ENCODE data around the gene GALR2. TPM values are rescaled to one million over a fixed set of nuclear protein-coding genes. Genes with fewer than 3 reads are reported as not detected.

GALR2 gene
- total RNA-seq, 1 donor from 2014 or later: not detected

- no peak for DNase-seq (ENCODE audit: low spot score)
Measured at GRCh38 chr17:76079535-76079955, 5.0 kb downstream of the GALR2 start.

- DNase-seq (ENCODE audit: low spot score): no peak
Measured at GRCh38 chr17:76079956-76080767, 5.6 kb downstream of the GALR2 start.

- no peak for DNase-seq (ENCODE audit: low spot score)
Measured at GRCh38 chr17:76080768-76081287, 6.2 kb downstream of the GALR2 start.

- DNase-seq (ENCODE audit: low spot score): no peak
Measured at GRCh38 chr17:76081295-76082210, 7.0 kb downstream of the GALR2 start.

- no peak for DNase-seq (ENCODE audit: low spot score)
Measured at GRCh38 chr17:76082326-76083251, 8.0 kb downstream of the GALR2 start.

GRCh38 chr17:76083536-76084182 is 9.1 kb downstream of the GALR2 start:
- DNase-seq (ENCODE audit: low spot score): no peak

- DNase-seq (ENCODE audit: low spot score): no peak
Measured at GRCh38 chr17:76085066-76085730, 10.6 kb downstream of the GALR2 start.

- no peak for DNase-seq (ENCODE audit: low spot score)
Measured at GRCh38 chr17:76085731-76086366, 11.3 kb downstream of the GALR2 start.

GRCh38 chr17:76086384-76086783 is 11.8 kb downstream of the GALR2 start:
- no peak for DNase-seq (ENCODE audit: low spot score)

GRCh38 chr17:76087531-76087930 is 12.9 kb downstream of the GALR2 start:
- DNase-seq (ENCODE audit: low spot score): no peak

GRCh38 chr17:76088041-76088867 is 13.7 kb downstream of the GALR2 start:
- no peak for DNase-seq (ENCODE audit: low spot score)

GRCh38 chr17:76088868-76089576 is 14.4 kb downstream of the GALR2 start:
- no peak for DNase-seq (ENCODE audit: low spot score)

- DNase-seq (ENCODE audit: low spot score): no peak
Measured at GRCh38 chr17:76089680-76090516, 15.3 kb downstream of the GALR2 start.

GRCh38 chr17:76090517-76091129 is 16.0 kb downstream of the GALR2 start:
- no peak for DNase-seq (ENCODE audit: low spot score)

GRCh38 chr17:76091526-76092286 is 17.1 kb downstream of the GALR2 start:
- DNase-seq (ENCODE audit: low spot score): no peak

All from mesenteric fat pad (tissue), 1 donor.